Panc1 (cell line): ENCODE measurements around the gene CHST11.

Source experiments
- CTCF ChIP-seq: fragments of 450-650 bp; IDR thresholded peaks from 2 replicates; pipeline ENCODE4 v1.5.1; 2017; ENCODE audit warnings: mild to moderate bottlenecking
- POLR2AphosphoS5 ChIP-seq: IDR thresholded peaks from 2 replicates; pipeline ENCODE4 v1.6.1; 2012; ENCODE audit warnings: mild to moderate bottlenecking, low read depth, low read length, moderate library complexity
- REST ChIP-seq, 2 experiments: IDR thresholded peaks; 2 replicates each; pipeline ENCODE4 v1.6.1; 2011 to 2012; ENCODE audit warnings: low read depth in 2 of 2, control low read depth in 1 of 2, low read length in 1 of 2, mild to moderate bottlenecking in 1 of 2, moderate library complexity in 1 of 2; ENCODE audit not compliant: insufficient read depth in 1 of 2
- SIN3A ChIP-seq: IDR thresholded peaks from 2 replicates; pipeline ENCODE4 v1.6.1; 2012; ENCODE audit warnings: low read depth, mild to moderate bottlenecking, low read length, moderate library complexity, borderline replicate concordance; ENCODE audit not compliant: insufficient read depth
- TCF7L2 ChIP-seq: IDR thresholded peaks from 2 replicates; pipeline ENCODE4 v1.6.1; 2011; ENCODE audit warnings: mild to moderate bottlenecking, low read depth, low read length, inconsistent platforms

GRCh38 chr12:104424955-104425354 is 31.8 kb upstream of the CHST11 start:
- no peak for TF ChIP-seq REST (IDR thresholded peaks at IDR 0.05; ENCODE audit: insufficient read depth in 1 of 2, low read depth in 2 of 2, low read length in 1 of 2)
- TF ChIP-seq CTCF = no peak
- no peak for TF ChIP-seq POLR2AphosphoS5
- no peak for TF ChIP-seq TCF7L2
- TF ChIP-seq SIN3A = no peak
